SU-DHL-6 (cell line): ENCODE results near the gene ROR1.

Source experiments
- EZH2phosphoT487 ChIP-seq: fragments of 200-600 bp; sonication (generic), shearing (Covaris generic); conservative IDR thresholded peaks from 2 replicates; pipeline ENCODE4 v1.6.1; 2018; ENCODE audit warnings: mild to moderate bottlenecking, antibody characterized with exemption, low read length, moderate library complexity, mixed read lengths
- TF ChIP-seq, protein P1 (sequence below): fragments of 200-600 bp; sonication (generic); IDR thresholded peaks from one replicate; pipeline ENCODE4 v1.5.1; 2017; ENCODE audit warnings: antibody characterized with exemption, mild to moderate bottlenecking, low read length, moderate library complexity; ENCODE audit not compliant: insufficient read depth, poor library complexity, severe bottlenecking

DNA sequence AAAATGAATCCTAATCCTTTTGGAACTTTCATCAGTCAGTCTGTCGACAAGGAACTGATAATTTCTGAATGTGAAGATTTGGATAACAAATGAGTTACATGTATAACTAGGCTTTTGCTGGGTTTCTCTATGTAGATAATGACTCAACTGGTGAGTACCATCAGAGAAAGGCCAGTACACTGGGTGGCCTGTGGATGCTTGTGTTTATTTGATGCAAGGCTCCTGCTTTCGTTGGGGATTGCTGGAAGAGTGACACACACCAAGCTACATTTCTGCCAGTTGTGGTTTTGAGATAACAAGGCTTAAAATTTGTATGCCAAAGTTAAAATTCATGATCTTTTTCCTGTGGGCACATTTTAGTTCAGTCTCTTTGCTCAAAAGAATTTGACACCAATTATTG, 314.0 kb downstream of the ROR1 start:
- TF ChIP-seq, protein P1, sequence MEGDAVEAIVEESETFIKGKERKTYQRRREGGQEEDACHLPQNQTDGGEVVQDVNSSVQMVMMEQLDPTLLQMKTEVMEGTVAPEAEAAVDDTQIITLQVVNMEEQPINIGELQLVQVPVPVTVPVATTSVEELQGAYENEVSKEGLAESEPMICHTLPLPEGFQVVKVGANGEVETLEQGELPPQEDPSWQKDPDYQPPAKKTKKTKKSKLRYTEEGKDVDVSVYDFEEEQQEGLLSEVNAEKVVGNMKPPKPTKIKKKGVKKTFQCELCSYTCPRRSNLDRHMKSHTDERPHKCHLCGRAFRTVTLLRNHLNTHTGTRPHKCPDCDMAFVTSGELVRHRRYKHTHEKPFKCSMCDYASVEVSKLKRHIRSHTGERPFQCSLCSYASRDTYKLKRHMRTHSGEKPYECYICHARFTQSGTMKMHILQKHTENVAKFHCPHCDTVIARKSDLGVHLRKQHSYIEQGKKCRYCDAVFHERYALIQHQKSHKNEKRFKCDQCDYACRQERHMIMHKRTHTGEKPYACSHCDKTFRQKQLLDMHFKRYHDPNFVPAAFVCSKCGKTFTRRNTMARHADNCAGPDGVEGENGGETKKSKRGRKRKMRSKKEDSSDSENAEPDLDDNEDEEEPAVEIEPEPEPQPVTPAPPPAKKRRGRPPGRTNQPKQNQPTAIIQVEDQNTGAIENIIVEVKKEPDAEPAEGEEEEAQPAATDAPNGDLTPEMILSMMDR: no peak
- TF ChIP-seq EZH2phosphoT487: no peak
